Ishikawa (cell line): ENCODE measurements around the gene TRAF7.

Experiments used
- CEBPB ChIP-seq: IDR thresholded peaks from 2 replicates; pipeline ENCODE4 v1.6.1; 2012
- EP300 ChIP-seq: IDR thresholded peaks from 2 replicates; pipeline ENCODE4 v1.6.1; 2012; ENCODE audit warnings: borderline replicate concordance
- RAD21 ChIP-seq: IDR thresholded peaks from 2 replicates; pipeline ENCODE4 v1.6.1; 2012; ENCODE audit warnings: low read depth
- TF ChIP-seq, protein P1 (sequence below): IDR thresholded peaks from 2 replicates; pipeline ENCODE4 v1.6.1; 2012

DNA sequence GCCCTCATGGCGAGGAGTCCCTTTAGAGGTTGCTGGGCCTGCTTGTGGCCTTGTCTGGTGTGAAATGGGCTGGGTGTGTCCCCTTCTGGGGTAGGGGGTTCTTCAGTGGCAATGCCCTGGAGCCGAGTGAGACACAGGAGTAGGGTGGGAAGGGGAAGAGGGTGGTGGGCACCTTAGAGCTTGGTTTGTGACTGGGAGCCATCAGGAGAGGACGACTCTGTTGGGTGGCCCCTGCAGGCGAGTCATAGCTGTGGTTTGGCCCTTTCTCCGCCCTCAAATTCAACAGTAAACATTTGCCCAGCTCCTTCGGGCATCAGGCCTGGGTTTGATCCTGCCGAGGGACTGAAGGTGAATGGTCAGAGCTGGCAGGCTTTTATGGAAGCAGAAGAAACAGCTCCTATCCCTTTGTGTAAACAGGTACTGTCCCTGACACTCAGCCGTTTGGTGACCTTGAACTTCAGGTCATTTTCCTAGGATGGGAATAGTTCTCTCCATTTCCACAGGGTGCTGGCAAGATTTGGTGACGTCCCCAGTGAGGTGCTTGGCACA is 70.7 kb downstream of the TRAF7 start:
- no peak for TF ChIP-seq EP300
- no peak for TF ChIP-seq RAD21
- TF ChIP-seq CEBPB: no peak
- TF ChIP-seq, protein P1, sequence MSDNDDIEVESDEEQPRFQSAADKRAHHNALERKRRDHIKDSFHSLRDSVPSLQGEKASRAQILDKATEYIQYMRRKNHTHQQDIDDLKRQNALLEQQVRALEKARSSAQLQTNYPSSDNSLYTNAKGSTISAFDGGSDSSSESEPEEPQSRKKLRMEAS: no peak
